ENCODE data around the gene C6orf62.

DNA sequence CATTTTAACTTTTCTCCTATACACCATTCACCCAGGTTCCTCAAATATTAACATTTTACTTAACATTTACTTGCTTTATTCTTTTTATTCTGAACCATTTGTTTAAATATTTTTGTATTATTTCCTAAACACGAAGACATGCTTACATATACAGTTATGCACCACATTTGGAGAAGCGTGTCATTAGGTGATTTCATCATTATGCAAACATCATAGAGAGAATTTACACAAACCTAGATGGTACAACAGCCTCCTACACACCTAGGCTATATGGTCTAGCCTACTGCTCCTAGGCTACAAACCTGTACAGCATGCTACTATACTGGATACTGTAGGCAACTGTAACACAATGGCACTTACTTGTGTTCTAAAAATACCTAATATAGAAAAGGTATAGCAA lies 58.8 kb downstream of the C6orf62 start:
- TF ChIP-seq, protein P1, sequence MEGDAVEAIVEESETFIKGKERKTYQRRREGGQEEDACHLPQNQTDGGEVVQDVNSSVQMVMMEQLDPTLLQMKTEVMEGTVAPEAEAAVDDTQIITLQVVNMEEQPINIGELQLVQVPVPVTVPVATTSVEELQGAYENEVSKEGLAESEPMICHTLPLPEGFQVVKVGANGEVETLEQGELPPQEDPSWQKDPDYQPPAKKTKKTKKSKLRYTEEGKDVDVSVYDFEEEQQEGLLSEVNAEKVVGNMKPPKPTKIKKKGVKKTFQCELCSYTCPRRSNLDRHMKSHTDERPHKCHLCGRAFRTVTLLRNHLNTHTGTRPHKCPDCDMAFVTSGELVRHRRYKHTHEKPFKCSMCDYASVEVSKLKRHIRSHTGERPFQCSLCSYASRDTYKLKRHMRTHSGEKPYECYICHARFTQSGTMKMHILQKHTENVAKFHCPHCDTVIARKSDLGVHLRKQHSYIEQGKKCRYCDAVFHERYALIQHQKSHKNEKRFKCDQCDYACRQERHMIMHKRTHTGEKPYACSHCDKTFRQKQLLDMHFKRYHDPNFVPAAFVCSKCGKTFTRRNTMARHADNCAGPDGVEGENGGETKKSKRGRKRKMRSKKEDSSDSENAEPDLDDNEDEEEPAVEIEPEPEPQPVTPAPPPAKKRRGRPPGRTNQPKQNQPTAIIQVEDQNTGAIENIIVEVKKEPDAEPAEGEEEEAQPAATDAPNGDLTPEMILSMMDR (IDR thresholded peaks at IDR 0.05; ENCODE audit: insufficient read depth, low read length): no peak
- TF ChIP-seq GABPA (IDR thresholded peaks at IDR 0.05; ENCODE audit: low read depth) (no peak), POLR2AphosphoS5 (IDR thresholded peaks at IDR 0.05; ENCODE audit: low read depth) (no peak), SPI1 (IDR thresholded peaks at IDR 0.05; ENCODE audit: borderline replicate concordance, low read depth) (no peak)
- TF ChIP-seq, protein P2, sequence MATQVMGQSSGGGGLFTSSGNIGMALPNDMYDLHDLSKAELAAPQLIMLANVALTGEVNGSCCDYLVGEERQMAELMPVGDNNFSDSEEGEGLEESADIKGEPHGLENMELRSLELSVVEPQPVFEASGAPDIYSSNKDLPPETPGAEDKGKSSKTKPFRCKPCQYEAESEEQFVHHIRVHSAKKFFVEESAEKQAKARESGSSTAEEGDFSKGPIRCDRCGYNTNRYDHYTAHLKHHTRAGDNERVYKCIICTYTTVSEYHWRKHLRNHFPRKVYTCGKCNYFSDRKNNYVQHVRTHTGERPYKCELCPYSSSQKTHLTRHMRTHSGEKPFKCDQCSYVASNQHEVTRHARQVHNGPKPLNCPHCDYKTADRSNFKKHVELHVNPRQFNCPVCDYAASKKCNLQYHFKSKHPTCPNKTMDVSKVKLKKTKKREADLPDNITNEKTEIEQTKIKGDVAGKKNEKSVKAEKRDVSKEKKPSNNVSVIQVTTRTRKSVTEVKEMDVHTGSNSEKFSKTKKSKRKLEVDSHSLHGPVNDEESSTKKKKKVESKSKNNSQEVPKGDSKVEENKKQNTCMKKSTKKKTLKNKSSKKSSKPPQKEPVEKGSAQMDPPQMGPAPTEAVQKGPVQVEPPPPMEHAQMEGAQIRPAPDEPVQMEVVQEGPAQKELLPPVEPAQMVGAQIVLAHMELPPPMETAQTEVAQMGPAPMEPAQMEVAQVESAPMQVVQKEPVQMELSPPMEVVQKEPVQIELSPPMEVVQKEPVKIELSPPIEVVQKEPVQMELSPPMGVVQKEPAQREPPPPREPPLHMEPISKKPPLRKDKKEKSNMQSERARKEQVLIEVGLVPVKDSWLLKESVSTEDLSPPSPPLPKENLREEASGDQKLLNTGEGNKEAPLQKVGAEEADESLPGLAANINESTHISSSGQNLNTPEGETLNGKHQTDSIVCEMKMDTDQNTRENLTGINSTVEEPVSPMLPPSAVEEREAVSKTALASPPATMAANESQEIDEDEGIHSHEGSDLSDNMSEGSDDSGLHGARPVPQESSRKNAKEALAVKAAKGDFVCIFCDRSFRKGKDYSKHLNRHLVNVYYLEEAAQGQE (IDR thresholded peaks at IDR 0.05; ENCODE audit: insufficient replicate concordance, low read depth): no peak

Measured in HL-60 (cell line).